Prostate gland (tissue), 2 donors: ENCODE results near the gene EFHD1.

Experiments
- CTCF ChIP-seq, 4 experiments: fragments of 200-600 bp in 2 of 4; fragments of 450-650 bp in 2 of 4; sonication (generic) in 2 of 4; IDR thresholded peaks; 1 replicate in 3 of 4; 2 replicates in 1 of 4; pipeline ENCODE4 v1.5.1; 2016 to 2019; ENCODE audit warnings: antibody characterized with exemption in 4 of 4, mild to moderate bottlenecking in 2 of 4, moderate library complexity in 2 of 4
- POLR2A ChIP-seq: fragments of 450-650 bp; IDR thresholded peaks from one replicate; pipeline ENCODE4 v1.6.1; 2016; ENCODE audit warnings: antibody characterized with exemption, mild to moderate bottlenecking
- POLR2AphosphoS5 ChIP-seq: sonication (generic); formaldehyde crosslinking; IDR thresholded peaks from one replicate; pipeline ENCODE4 v1.6.1; 2017; ENCODE audit warnings: antibody characterized with exemption

DNA sequence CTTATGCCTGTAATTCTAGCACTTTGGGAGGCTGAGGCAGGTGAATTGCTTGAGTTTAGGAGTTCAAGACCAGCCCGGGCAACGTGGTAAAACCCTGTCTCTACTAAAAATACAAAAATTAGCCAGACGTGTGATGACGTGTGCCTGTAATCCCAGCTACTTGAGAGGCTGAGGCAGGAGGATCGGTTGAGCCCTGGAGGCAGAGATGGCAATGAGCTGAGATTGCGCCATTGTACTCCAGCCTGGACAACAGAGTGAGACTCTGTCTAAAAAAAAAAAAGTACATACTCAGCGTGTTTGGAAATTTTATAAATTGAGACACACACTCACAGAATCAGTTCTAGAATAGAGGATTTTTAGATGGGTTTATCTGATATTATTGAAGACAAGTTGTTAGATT lies 46.6 kb downstream of the EFHD1 start:
- TF ChIP-seq POLR2A (no peak), CTCF (IDR thresholded peaks at IDR 0.05) (no peak), POLR2AphosphoS5 (no peak)
